ENCODE results near the gene CFL1.
A peak's percentile ranks its signal among the peaks of the same experiment; 100 is the strongest.

Gene CFL1

DNA sequence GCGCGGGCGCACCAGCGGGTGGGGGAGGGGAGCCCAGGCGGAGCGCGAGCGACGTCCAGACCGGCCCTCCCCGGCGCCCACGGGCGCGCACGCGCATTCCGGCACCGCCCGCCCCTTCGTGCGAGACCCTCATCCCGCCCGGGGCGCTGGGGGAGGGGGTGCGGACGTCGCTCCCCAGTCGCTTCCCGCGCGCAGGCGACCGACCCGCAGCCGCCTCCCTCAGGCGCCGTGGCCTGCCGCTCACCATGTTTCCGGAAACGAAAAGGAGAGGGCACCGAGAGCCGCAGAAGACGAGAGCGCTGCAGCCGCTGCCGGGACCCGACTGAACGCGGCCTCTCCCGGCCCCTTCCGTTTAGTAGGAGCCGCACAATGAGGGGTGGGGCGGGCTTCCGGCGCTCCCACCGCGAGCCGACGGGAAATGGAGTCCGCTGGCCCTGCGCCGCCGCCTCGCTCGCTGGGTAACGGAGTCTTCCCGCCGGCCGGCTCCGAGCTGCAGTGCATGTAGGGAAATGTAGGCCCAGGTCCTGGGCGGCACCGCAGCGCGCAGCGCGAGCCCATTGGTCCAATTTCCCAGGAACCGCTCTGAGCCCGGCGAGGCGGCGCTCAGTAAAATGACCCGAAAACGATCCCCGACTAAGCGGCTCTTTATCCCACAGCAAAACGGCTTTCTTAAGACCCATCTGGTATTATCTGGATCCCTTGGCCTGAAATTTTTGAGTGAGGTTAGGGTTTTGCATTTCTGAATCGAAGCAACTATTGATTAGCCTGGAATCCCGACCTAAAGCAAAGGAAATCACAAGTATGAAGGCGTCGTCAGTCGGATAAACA lies at the start of gene CFL1:
CFL1 (minus strand) TSS at position 328 of the 828 bp plus-strand sequence; CDS start at position 247, 81 bp downstream.
- intact Hi-C loops (cut with DNase I; ENCODE audit: low total_unique reads): loop anchor here (2.0 kb wide), 1 partner anchor 61 kb away; the partner anchor contains the start of genes C11orf68 and DRAP1
- peak within 1 kb of the TSS; percentile 84 to 99 for H3K4me3 ChIP-seq
- peak; percentile 99 for DNase-seq
- H3K27ac ChIP-seq: peak within 1 kb of the TSS; percentile 97 to 98
- peaks cover 41 to 46% (median 43%) of the 10 kb centered on the region in 3 donors for H3K36me3 ChIP-seq
- peaks cover 0 to 50% (median 41%) of the 10 kb centered on the region in 4 donors for H3K4me1 ChIP-seq
- H3K27me3 ChIP-seq: no peaks in the 10 kb centered on the region
- TF ChIP-seq, protein P1, sequence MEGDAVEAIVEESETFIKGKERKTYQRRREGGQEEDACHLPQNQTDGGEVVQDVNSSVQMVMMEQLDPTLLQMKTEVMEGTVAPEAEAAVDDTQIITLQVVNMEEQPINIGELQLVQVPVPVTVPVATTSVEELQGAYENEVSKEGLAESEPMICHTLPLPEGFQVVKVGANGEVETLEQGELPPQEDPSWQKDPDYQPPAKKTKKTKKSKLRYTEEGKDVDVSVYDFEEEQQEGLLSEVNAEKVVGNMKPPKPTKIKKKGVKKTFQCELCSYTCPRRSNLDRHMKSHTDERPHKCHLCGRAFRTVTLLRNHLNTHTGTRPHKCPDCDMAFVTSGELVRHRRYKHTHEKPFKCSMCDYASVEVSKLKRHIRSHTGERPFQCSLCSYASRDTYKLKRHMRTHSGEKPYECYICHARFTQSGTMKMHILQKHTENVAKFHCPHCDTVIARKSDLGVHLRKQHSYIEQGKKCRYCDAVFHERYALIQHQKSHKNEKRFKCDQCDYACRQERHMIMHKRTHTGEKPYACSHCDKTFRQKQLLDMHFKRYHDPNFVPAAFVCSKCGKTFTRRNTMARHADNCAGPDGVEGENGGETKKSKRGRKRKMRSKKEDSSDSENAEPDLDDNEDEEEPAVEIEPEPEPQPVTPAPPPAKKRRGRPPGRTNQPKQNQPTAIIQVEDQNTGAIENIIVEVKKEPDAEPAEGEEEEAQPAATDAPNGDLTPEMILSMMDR (IDR thresholded peaks at IDR 0.05): no peak
- no peaks in the 10 kb centered on the region for H3K9me3 ChIP-seq

- H3K4me1 ChIP-seq: peaks cover 0 to 7% (median 4%) of the 10 kb centered on the region in 4 donors
- H3K4me3 ChIP-seq: no peak overlapping the region
- no peak for DNase-seq
- no peak overlapping the region for H3K27ac ChIP-seq
- TF ChIP-seq, protein P1 (IDR thresholded peaks at IDR 0.05): no peak
- no peaks in the 10 kb centered on the region for H3K9me3 ChIP-seq
- intact Hi-C loops (cut with DNase I; ENCODE audit: low total_unique reads): no loop called here
- no peaks in the 10 kb centered on the region for H3K36me3 ChIP-seq
- H3K27me3 ChIP-seq: no peaks in the 10 kb centered on the region
Measured at GRCh38 chr11:65906602-65907001, 48.6 kb upstream of the CFL1 start.

- no peak overlapping the region for H3K4me3 ChIP-seq
- H3K36me3 ChIP-seq: no peaks in the 10 kb centered on the region
- DNase-seq: no peak
- H3K27ac ChIP-seq: no peak overlapping the region
- no peaks in the 10 kb centered on the region for H3K27me3 ChIP-seq
- no peaks in the 10 kb centered on the region for H3K9me3 ChIP-seq
- H3K4me1 ChIP-seq: peaks cover 0 to 19% (median 15%) of the 10 kb centered on the region in 4 donors
- intact Hi-C loops (cut with DNase I; ENCODE audit: low total_unique reads): no loop called here
- TF ChIP-seq, protein P1 (IDR thresholded peaks at IDR 0.05): no peak
Measured at GRCh38 chr11:65903715-65904114, 45.7 kb upstream of the CFL1 start.

DNA sequence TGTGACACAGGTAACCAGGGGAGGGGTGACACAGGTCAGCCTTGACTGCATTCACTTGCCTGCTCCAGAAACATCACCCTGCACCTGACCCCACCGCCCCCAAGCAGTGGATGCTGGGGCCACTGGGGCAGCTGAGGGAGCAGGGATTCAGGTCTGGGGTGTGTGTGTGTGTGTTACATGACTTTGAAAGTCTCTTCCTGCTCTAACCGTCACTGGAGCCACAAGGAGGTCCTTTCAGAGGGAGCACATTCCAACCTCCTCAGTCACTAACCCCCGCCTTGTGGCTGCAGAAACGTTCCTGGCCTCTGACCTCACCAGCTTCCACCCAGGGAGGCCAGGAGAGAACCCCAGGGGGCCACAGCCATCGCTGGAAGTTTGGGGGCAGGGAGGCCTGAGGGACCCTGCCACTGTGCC lies 45.1 kb upstream of the CFL1 start:
- H3K27ac ChIP-seq: no peak overlapping the region
- H3K9me3 ChIP-seq: no peaks in the 10 kb centered on the region
- no peaks in the 10 kb centered on the region for H3K36me3 ChIP-seq
- H3K27me3 ChIP-seq: no peaks in the 10 kb centered on the region
- H3K4me3 ChIP-seq: no peak overlapping the region
- intact Hi-C loops (cut with DNase I; ENCODE audit: low total_unique reads): no loop called here
- H3K4me1 ChIP-seq: peaks cover 0 to 19% (median 15%) of the 10 kb centered on the region in 4 donors
- no peak for DNase-seq
- TF ChIP-seq, protein P1 (IDR thresholded peaks at IDR 0.05): no peak

DNA sequence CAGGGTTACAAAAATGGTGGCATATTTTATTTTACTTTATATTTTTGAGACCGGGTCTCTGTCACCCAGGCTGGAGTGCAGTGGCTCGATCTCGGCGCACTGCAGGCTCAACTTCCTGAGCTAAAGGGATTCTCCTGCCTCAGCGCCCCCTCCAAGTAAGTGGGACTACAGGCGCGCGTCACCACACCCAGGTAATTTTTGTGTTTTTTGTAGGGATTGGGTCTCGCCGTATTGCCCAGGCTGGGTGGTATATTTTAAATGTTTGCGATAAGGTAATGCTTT lies 42.9 kb upstream of the CFL1 start:
- no peak for DNase-seq
- Histone ChIP-seq H3K27me3 (no peaks in the 10 kb centered on the region), H3K27ac (peak overlapping the region; percentile 63 to 76), H3K4me3 (peak overlapping the region; percentile 63), H3K4me1 (peaks cover 0 to 19% (median 15%) of the 10 kb centered on the region in 4 donors), H3K36me3 (no peaks in the 10 kb centered on the region), H3K9me3 (no peaks in the 10 kb centered on the region)
- TF ChIP-seq, protein P1 (IDR thresholded peaks at IDR 0.05): no peak
- intact Hi-C loops (cut with DNase I; ENCODE audit: low total_unique reads): no loop called here
